Liver (tissue), 9 donors: ENCODE measurements around the gene NTM. TPM values are rescaled to one million over a fixed set of nuclear protein-coding genes. Genes with fewer than 3 reads are reported as not detected.

ENCODE experiments used
- DNase-seq: peaks from one replicate; pipeline ENCODE4 v3.0.0-alpha.2; 2017; ENCODE audit warnings: low spot score
- H3K27ac ChIP-seq, 2 donors: one replicate each; pipeline ENCODE4 v1.7.0; 2013; ENCODE audit warnings: inconsistent platforms in 2 of 2, low read length in 2 of 2, control low read depth in 1 of 2, low read depth in 1 of 2, mild to moderate bottlenecking in 1 of 2
- H3K27me3 ChIP-seq, 4 donors: one replicate each; pipeline versions ENCODE4 v1.6.1 to v1.7.0; 2013; ENCODE audit warnings: low read length in 3 of 4, inconsistent platforms in 1 of 4, mild to moderate bottlenecking in 1 of 4, moderate library complexity in 1 of 4; ENCODE audit not compliant: control insufficient read depth in 4 of 4, insufficient read depth in 4 of 4
- H3K36me3 ChIP-seq, 4 donors: one replicate each; pipeline versions ENCODE4 v1.6.1 to v1.7.0; 2013; ENCODE audit warnings: low read length in 3 of 4, mild to moderate bottlenecking in 3 of 4, low read depth in 1 of 4, moderate library complexity in 1 of 4; ENCODE audit not compliant: control insufficient read depth in 4 of 4, insufficient read depth in 3 of 4
- H3K4me1 ChIP-seq, 4 donors: one replicate each; pipeline versions ENCODE4 v1.6.1 to v1.7.0; 2013; ENCODE audit warnings: low read length in 3 of 4, mild to moderate bottlenecking in 3 of 4, moderate library complexity in 1 of 4; ENCODE audit not compliant: control insufficient read depth in 4 of 4, insufficient read depth in 4 of 4
- H3K4me3 ChIP-seq, 3 donors: one replicate each; pipeline versions ENCODE4 v1.6.1 to v1.7.0; 2013; ENCODE audit warnings: low read length in 3 of 3, control low read depth in 1 of 3, low read depth in 1 of 3, mild to moderate bottlenecking in 1 of 3
- H3K9ac ChIP-seq, 2 donors: one replicate each; pipeline ENCODE4 v1.7.0; 2013; ENCODE audit warnings: low read length in 2 of 2, mild to moderate bottlenecking in 2 of 2, moderate library complexity in 2 of 2, control low read depth in 1 of 2, low read depth in 1 of 2
- H3K9me3 ChIP-seq, 4 donors: one replicate each; pipeline versions ENCODE4 v1.6.1 to v1.7.0; 2013; ENCODE audit warnings: low read length in 3 of 4; ENCODE audit not compliant: control insufficient read depth in 4 of 4
- FOXA2 ChIP-seq: IDR thresholded peaks from 2 replicates; pipeline ENCODE4 v1.6.1; 2016; ENCODE audit warnings: antibody characterized with exemption
- HNF4A ChIP-seq, 2 donors: conservative IDR thresholded peaks; 2 replicates each; pipeline ENCODE4 v1.6.1; 2016; ENCODE audit warnings: antibody characterized with exemption in 2 of 2, mild to moderate bottlenecking in 2 of 2
- HNF4G ChIP-seq: IDR thresholded peaks from 2 replicates; pipeline ENCODE4 v1.6.1; 2016; ENCODE audit warnings: antibody characterized with exemption
- JUND ChIP-seq, 2 donors: IDR thresholded peaks; 2 replicates each; pipeline ENCODE4 v1.6.1; 2016; ENCODE audit warnings: antibody characterized with exemption in 2 of 2
- NR2F2 ChIP-seq: IDR thresholded peaks from 2 replicates; pipeline ENCODE4 v1.6.1; 2016; ENCODE audit warnings: antibody characterized with exemption
- RAD21 ChIP-seq, 2 donors: IDR thresholded peaks; 2 replicates each; pipeline ENCODE4 v1.6.1; 2016; ENCODE audit warnings: antibody characterized with exemption in 2 of 2, mild to moderate bottlenecking in 2 of 2
- RXRA ChIP-seq, 2 donors: IDR thresholded peaks; 2 replicates each; pipeline ENCODE4 v1.6.1; 2017 to 2018; ENCODE audit warnings: antibody characterized with exemption in 2 of 2, mild to moderate bottlenecking in 1 of 2
- SP1 ChIP-seq: IDR thresholded peaks from 2 replicates; pipeline ENCODE4 v1.6.1; 2018; ENCODE audit warnings: antibody characterized with exemption, mild to moderate bottlenecking
- TAF1 ChIP-seq: conservative IDR thresholded peaks from 2 replicates; pipeline ENCODE4 v1.6.1; 2016; ENCODE audit warnings: antibody characterized with exemption, mild to moderate bottlenecking
- YY1 ChIP-seq: IDR thresholded peaks from 2 replicates; pipeline ENCODE4 v1.6.1; 2016; ENCODE audit warnings: antibody characterized with exemption, mild to moderate bottlenecking
- WGBS: extraction: QIAGEN DNeasy Blood & Tissue Kit; methylation state at CpG from one replicate; pipeline ENCODE4 v1.1.7; 2013; 5-methylcytosine and 5-hydroxymethylcytosine counted together
- polyA plus RNA-seq, 2 donors: library from polyadenylated mRNA; stranded (reverse) in 1 of 2; unstranded in 1 of 2; fragments of 200-250 nt in 1 of 2; fragments of >200 nt in 1 of 2; fragmentation: Nextera tagmentation in 1 of 2; extraction: Ambion mirVana in 1 of 2; gene quantifications; one replicate each; pipeline versions ENCODE4 v1.2.1 to v1.2.3, GENCODE V29; 2013 to 2015
- total RNA-seq, 2 donors: library from RNA; depleted of rRNA; stranded (reverse); fragments of >200 nt; gene quantifications; one replicate each; pipeline ENCODE4 v1.2.3, GENCODE V29; 2014
- TF ChIP-seq, protein P1 (sequence below): IDR thresholded peaks from 2 replicates; pipeline ENCODE4 v1.6.1; 2016; ENCODE audit warnings: antibody characterized with exemption, mild to moderate bottlenecking
- TF ChIP-seq, protein P2 (sequence below): IDR thresholded peaks from 2 replicates; pipeline ENCODE4 v1.6.1; 2016; ENCODE audit warnings: antibody characterized with exemption
- TF ChIP-seq, protein P3 (sequence below): IDR thresholded peaks from 2 replicates; pipeline ENCODE4 v1.6.1; 2016; ENCODE audit warnings: antibody characterized with exemption
- TF ChIP-seq, protein P4 (sequence below): IDR thresholded peaks from 2 replicates; pipeline ENCODE4 v1.6.1; 2016; ENCODE audit warnings: antibody characterized with exemption
- donor health status: healthy.
- donor health status: healthy.
- donor health status: healthy.
- donor health status: healthy.
- donor health status: healthy.

The NTM gene
- total and polyA plus RNA-seq, 4 donors: 0.08 to 1.1 (median 0.08) TPM; not detected in 1

DNA sequence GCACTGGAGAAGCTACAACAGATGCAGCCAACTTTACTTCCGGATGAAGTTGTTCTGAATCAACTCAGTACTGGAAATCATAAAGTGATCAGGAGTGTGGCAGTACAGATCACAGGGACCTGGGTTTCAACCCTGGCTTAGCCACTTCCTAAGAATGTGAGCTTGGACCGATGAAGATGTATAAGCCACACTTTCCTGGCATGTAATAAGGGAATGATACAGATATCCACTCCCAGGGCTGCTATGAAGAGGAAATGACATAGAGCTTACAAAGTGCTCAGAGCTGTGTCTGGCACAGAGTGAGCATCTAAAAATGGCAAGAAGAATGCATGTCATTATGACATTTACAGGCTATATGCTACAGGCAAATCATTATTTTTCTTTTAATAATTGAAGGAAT, 378.7 kb downstream of the NTM start:
- Histone ChIP-seq H3K4me3 (no peak overlapping the region), H3K9me3 (no peaks in the 10 kb centered on the region)

DNA sequence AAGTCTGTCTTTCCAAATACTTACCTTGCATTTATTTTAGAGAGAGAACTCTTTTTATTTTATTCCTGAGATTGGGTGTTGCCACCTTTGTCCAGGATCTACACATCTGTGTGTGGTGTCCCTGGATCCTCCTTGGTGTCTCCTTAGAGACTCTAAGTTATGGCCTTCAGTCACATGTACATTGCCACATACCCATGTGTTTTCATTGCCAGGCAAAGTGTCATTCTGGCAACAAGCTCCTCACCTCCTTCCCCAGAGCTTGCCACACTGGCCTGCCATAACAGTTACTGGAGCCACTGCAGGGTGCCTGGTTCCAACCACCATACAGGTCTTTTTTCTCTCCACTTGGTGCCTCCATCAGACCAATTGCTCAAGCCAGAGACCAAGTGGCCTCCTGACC, 379.7 kb downstream of the NTM start:
- Histone ChIP-seq H3K9me3 (no peaks in the 10 kb centered on the region), H3K36me3 (no peaks in the 10 kb centered on the region), H3K4me3 (no peak overlapping the region), H3K4me1 (no peaks in the 10 kb centered on the region), H3K9ac (no peak overlapping the region), H3K27ac (no peak overlapping the region), H3K27me3 (peaks cover 0 to 5% (median 0%) of the 10 kb centered on the region in 4 donors)
- no peak for DNase-seq
- TF ChIP-seq, protein P1, sequence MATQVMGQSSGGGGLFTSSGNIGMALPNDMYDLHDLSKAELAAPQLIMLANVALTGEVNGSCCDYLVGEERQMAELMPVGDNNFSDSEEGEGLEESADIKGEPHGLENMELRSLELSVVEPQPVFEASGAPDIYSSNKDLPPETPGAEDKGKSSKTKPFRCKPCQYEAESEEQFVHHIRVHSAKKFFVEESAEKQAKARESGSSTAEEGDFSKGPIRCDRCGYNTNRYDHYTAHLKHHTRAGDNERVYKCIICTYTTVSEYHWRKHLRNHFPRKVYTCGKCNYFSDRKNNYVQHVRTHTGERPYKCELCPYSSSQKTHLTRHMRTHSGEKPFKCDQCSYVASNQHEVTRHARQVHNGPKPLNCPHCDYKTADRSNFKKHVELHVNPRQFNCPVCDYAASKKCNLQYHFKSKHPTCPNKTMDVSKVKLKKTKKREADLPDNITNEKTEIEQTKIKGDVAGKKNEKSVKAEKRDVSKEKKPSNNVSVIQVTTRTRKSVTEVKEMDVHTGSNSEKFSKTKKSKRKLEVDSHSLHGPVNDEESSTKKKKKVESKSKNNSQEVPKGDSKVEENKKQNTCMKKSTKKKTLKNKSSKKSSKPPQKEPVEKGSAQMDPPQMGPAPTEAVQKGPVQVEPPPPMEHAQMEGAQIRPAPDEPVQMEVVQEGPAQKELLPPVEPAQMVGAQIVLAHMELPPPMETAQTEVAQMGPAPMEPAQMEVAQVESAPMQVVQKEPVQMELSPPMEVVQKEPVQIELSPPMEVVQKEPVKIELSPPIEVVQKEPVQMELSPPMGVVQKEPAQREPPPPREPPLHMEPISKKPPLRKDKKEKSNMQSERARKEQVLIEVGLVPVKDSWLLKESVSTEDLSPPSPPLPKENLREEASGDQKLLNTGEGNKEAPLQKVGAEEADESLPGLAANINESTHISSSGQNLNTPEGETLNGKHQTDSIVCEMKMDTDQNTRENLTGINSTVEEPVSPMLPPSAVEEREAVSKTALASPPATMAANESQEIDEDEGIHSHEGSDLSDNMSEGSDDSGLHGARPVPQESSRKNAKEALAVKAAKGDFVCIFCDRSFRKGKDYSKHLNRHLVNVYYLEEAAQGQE: no peak
- no peak for TF ChIP-seq JUND (IDR thresholded peaks at IDR 0.05)

More for the DNA sequence above, 378.7 kb downstream of the NTM start:
- Histone ChIP-seq H3K4me1 (no peaks in the 10 kb centered on the region), H3K27me3 (peaks cover 0 to 5% (median 0%) of the 10 kb centered on the region in 4 donors), H3K27ac (no peak overlapping the region), H3K9ac (no peak overlapping the region), H3K36me3 (no peaks in the 10 kb centered on the region)
- no peak for TF ChIP-seq RAD21 (IDR thresholded peaks at IDR 0.05)
- TF ChIP-seq FOXA2: no peak
- TF ChIP-seq, protein P2, sequence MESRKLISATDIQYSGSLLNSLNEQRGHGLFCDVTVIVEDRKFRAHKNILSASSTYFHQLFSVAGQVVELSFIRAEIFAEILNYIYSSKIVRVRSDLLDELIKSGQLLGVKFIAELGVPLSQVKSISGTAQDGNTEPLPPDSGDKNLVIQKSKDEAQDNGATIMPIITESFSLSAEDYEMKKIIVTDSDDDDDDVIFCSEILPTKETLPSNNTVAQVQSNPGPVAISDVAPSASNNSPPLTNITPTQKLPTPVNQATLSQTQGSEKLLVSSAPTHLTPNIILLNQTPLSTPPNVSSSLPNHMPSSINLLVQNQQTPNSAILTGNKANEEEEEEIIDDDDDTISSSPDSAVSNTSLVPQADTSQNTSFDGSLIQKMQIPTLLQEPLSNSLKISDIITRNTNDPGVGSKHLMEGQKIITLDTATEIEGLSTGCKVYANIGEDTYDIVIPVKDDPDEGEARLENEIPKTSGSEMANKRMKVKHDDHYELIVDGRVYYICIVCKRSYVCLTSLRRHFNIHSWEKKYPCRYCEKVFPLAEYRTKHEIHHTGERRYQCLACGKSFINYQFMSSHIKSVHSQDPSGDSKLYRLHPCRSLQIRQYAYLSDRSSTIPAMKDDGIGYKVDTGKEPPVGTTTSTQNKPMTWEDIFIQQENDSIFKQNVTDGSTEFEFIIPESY: no peak
- TF ChIP-seq TAF1: no peak
- no peak for TF ChIP-seq YY1
- TF ChIP-seq NR2F2: no peak
- no peak for TF ChIP-seq HNF4A (conservative IDR thresholded peaks at IDR 0.05)
- TF ChIP-seq RXRA (IDR thresholded peaks at IDR 0.05): no peak
- no peak for TF ChIP-seq JUND (IDR thresholded peaks at IDR 0.05)
- DNase-seq: no peak
- WGBS: 83% methylated on average over 2 of the region's 2 CpGs

DNA sequence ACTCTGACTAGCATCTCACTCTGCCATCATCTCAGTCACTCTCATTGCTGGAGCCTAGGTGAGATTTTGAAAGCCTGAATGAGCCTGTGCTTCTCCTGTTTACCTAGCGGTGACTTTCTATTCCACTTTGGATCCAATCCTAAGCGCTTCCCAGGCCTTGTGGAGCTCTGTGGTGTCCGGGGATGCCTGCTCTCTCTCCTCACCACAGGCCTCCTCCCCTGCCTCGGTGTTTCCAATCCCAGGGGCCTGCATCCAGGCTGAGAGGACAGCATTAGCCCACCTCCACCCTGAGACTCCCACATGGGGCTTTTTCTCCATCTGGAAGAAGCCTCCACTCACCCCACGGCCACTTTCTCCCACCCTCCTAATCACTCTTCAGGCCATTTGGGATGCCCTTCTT, 380.3 kb downstream of the NTM start:
- no peak for TF ChIP-seq TAF1
- TF ChIP-seq, protein P2: no peak
- TF ChIP-seq, protein P3, sequence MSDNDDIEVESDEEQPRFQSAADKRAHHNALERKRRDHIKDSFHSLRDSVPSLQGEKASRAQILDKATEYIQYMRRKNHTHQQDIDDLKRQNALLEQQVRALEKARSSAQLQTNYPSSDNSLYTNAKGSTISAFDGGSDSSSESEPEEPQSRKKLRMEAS: no peak
- TF ChIP-seq SP1: no peak
- TF ChIP-seq JUND (IDR thresholded peaks at IDR 0.05): no peak
- TF ChIP-seq, protein P1: no peak
- no peak for TF ChIP-seq RXRA (IDR thresholded peaks at IDR 0.05)
- no peak for TF ChIP-seq FOXA2
- no peak for TF ChIP-seq NR2F2
- no peak for TF ChIP-seq HNF4A (conservative IDR thresholded peaks at IDR 0.05)
- TF ChIP-seq, protein P4, sequence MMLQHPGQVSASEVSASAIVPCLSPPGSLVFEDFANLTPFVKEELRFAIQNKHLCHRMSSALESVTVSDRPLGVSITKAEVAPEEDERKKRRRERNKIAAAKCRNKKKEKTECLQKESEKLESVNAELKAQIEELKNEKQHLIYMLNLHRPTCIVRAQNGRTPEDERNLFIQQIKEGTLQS: no peak
- TF ChIP-seq YY1: no peak
- no peak for TF ChIP-seq RAD21 (IDR thresholded peaks at IDR 0.05)
- TF ChIP-seq HNF4G: no peak
- no peak for DNase-seq
- 87% methylated on average over 5 of the region's 5 CpGs for WGBS

More for the DNA sequence above, 380.3 kb downstream of the NTM start:
- no peaks in the 10 kb centered on the region for H3K9me3 ChIP-seq
- H3K27me3 ChIP-seq: peaks cover 0 to 5% (median 0%) of the 10 kb centered on the region in 4 donors
- no peak overlapping the region for H3K9ac ChIP-seq
- no peak overlapping the region for H3K27ac ChIP-seq
- no peak overlapping the region for H3K4me3 ChIP-seq
- H3K36me3 ChIP-seq: no peaks in the 10 kb centered on the region
- no peaks in the 10 kb centered on the region for H3K4me1 ChIP-seq
